ENCODE results near the gene ANP32E. TPM values are rescaled to one million over a fixed set of nuclear protein-coding genes. Genes with fewer than 3 reads are reported as not detected.

ANP32E gene
- total RNA-seq, 1 donor from 2014 or later: 52.1 TPM

DNA sequence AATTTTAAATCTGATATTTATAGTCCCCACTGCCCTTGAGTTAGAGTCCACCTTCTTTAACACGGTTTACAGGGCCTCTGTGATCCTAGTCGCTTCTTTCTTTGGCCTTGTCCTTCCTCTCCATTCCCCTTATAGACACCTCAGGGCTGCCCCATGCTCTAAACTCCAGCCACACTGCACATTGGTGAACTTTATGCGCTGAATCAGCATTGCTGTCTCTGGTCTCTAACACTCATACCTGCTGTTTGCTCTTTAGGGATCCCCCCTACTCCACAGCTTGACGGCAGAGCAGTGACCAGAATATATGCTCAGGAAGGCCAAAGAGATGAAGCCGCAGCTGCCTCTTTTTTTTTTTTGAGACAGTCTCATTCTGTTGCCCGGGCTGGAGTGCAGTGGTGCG is 56.0 kb downstream of the ANP32E start:
- TF ChIP-seq, protein P1, sequence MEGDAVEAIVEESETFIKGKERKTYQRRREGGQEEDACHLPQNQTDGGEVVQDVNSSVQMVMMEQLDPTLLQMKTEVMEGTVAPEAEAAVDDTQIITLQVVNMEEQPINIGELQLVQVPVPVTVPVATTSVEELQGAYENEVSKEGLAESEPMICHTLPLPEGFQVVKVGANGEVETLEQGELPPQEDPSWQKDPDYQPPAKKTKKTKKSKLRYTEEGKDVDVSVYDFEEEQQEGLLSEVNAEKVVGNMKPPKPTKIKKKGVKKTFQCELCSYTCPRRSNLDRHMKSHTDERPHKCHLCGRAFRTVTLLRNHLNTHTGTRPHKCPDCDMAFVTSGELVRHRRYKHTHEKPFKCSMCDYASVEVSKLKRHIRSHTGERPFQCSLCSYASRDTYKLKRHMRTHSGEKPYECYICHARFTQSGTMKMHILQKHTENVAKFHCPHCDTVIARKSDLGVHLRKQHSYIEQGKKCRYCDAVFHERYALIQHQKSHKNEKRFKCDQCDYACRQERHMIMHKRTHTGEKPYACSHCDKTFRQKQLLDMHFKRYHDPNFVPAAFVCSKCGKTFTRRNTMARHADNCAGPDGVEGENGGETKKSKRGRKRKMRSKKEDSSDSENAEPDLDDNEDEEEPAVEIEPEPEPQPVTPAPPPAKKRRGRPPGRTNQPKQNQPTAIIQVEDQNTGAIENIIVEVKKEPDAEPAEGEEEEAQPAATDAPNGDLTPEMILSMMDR (IDR thresholded peaks at IDR 0.05; ENCODE audit: unreplicated experiment): no peak
- no peaks in the 10 kb centered on the region for H3K9me3 Mint-ChIP-seq (ENCODE audit: low read depth)
- no peaks in the 10 kb centered on the region for H3K4me1 Mint-ChIP-seq (ENCODE audit: low read depth)
- H3K27ac Mint-ChIP-seq: no peak overlapping the region
- no peak for DNase-seq (ENCODE audit: low spot score, unreplicated experiment)
- H3K27me3 Mint-ChIP-seq: no peaks in the 10 kb centered on the region
- no peaks in the 10 kb centered on the region for H3K36me3 Mint-ChIP-seq (ENCODE audit: insufficient read depth)
- no peak overlapping the region for H3K4me3 Mint-ChIP-seq (ENCODE audit: low read depth)

DNA sequence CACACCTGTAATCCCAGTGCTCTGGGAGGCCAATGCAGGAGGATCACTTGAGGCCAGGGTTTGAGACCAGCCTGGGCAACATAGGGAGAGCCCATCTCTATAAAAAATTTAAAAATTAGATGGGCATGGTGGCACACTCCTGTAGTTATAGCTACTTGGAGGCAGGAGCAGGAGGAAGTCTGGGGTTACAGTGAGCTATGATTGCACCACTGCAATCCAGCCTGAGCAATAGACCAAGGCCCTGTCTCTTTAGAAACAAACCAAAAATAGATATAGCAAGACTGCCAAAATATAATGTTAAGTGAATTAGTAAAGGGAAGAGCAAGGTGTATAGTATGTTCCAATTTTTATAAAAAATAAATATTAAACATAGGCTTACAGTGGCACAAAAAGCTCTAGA is 57.4 kb downstream of the ANP32E start:
- no peak for DNase-seq (ENCODE audit: low spot score, unreplicated experiment)
- H3K4me1 Mint-ChIP-seq (ENCODE audit: low read depth): peaks cover under 1% of the 10 kb centered on the region
- H3K27me3 Mint-ChIP-seq: no peaks in the 10 kb centered on the region
- no peaks in the 10 kb centered on the region for H3K9me3 Mint-ChIP-seq (ENCODE audit: low read depth)
- TF ChIP-seq, protein P1 (IDR thresholded peaks at IDR 0.05; ENCODE audit: unreplicated experiment): no peak
- H3K27ac Mint-ChIP-seq: no peak overlapping the region
- H3K36me3 Mint-ChIP-seq (ENCODE audit: insufficient read depth): no peaks in the 10 kb centered on the region
- no peak overlapping the region for H3K4me3 Mint-ChIP-seq (ENCODE audit: low read depth)

DNA sequence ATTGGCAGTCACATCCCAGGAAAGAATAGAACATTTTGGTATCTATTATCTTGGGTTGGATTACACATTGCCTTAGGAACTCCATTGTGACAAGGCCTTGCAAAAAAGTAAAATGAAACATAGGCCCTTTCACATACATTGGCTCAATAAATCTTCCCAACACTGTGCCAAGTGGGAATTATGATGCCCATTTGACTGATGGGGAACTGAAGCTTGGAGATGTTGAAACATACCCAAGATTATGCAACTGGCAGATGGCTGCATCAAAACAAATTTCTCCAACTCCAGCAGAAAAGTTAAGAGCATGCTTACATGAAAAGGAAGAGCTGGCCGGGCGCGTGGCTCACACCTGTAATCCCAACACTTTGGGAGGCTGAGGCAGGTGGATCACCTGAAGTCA is 59.3 kb downstream of the ANP32E start:
- H3K4me1 Mint-ChIP-seq (ENCODE audit: low read depth): peaks cover 10% of the 10 kb centered on the region
- TF ChIP-seq, protein P1 (IDR thresholded peaks at IDR 0.05; ENCODE audit: unreplicated experiment): no peak
- no peak overlapping the region for H3K27ac Mint-ChIP-seq
- no peaks in the 10 kb centered on the region for H3K27me3 Mint-ChIP-seq
- no peak for DNase-seq (ENCODE audit: low spot score, unreplicated experiment)
- H3K36me3 Mint-ChIP-seq (ENCODE audit: insufficient read depth): no peaks in the 10 kb centered on the region
- H3K4me3 Mint-ChIP-seq (ENCODE audit: low read depth): no peak overlapping the region
- no peaks in the 10 kb centered on the region for H3K9me3 Mint-ChIP-seq (ENCODE audit: low read depth)

DNA sequence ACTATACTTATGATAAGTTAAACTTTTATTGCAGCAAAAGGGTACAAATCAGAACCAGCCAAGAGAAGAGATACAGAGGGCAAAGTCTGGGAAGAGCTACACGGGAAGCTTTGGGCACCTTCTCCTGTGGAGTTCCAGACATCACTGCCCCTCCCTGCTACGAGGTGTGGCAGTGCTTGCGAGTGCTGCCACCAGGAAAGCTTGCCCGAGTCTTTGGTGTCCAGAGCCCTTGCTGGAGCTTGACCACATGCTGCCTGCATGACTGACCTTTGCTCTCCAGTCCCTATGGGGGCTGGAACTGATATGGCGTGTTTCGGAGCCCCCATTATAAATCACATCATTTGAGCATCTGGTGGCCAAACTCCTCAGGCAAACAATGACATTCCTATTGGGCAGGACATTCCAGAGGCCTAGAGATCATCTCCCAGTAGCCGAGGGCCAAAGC is 62.7 kb downstream of the ANP32E start:
- peak overlapping the region; percentile 69 for H3K27ac Mint-ChIP-seq
- TF ChIP-seq, protein P1 (IDR thresholded peaks at IDR 0.05; ENCODE audit: unreplicated experiment): no peak
- no peak overlapping the region for H3K4me3 Mint-ChIP-seq (ENCODE audit: low read depth)
- H3K36me3 Mint-ChIP-seq (ENCODE audit: insufficient read depth): no peaks in the 10 kb centered on the region
- no peak for DNase-seq (ENCODE audit: low spot score, unreplicated experiment)
- H3K27me3 Mint-ChIP-seq: peaks cover 8% of the 10 kb centered on the region
- H3K4me1 Mint-ChIP-seq (ENCODE audit: low read depth): peaks cover 10% of the 10 kb centered on the region
- no peaks in the 10 kb centered on the region for H3K9me3 Mint-ChIP-seq (ENCODE audit: low read depth)

DNA sequence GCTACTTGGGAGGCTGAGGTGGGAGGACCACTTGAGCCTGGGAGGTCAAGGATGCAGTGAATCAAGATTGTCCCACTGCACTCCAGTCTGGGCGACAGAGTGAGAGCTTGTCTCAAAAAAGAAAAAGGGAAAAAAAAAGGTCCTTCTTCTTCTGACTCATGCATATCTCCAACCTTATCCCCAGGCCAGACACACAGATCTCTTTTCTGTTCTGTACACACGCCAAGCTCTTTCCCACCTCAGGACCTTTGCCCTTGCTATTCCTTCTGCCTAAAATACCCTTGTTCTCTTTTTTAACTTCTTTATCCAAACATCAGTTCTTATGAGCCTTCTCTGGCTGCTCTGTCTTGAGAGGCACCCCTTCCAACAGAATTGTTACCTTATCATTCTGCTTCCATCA is 64.1 kb downstream of the ANP32E start:
- TF ChIP-seq, protein P1 (IDR thresholded peaks at IDR 0.05; ENCODE audit: unreplicated experiment): no peak

More for the DNA sequence above, 64.1 kb downstream of the ANP32E start:
- no peak overlapping the region for H3K4me3 Mint-ChIP-seq (ENCODE audit: low read depth)
- H3K9me3 Mint-ChIP-seq (ENCODE audit: low read depth): no peaks in the 10 kb centered on the region
- H3K27me3 Mint-ChIP-seq: peaks cover 8% of the 10 kb centered on the region
- no peak for DNase-seq (ENCODE audit: low spot score, unreplicated experiment)
- no peak overlapping the region for H3K27ac Mint-ChIP-seq
- H3K36me3 Mint-ChIP-seq (ENCODE audit: insufficient read depth): no peaks in the 10 kb centered on the region
- H3K4me1 Mint-ChIP-seq (ENCODE audit: low read depth): peaks cover 10% of the 10 kb centered on the region

Data from progenitor cell of endocrine pancreas (in vitro differentiated cells).